Measurements from ENCODE around the gene MAP3K10. TPM values are rescaled to one million over a fixed set of nuclear protein-coding genes. Genes with fewer than 3 reads are reported as not detected.

The MAP3K10 gene
- total RNA-seq, 2 experiments from 2014 or later = 20.8 to 21.7 TPM

GRCh38 chr19:40208602-40209001 lies 17.4 kb downstream of the MAP3K10 start:
- ChIA-PET POLR2A (no interaction called here), CTCF (no interaction called here)
- no peak for ATAC-seq (ENCODE audit: poor library complexity)
- Histone ChIP-seq H3K9me3 (ENCODE audit: control insufficient read depth in 1 of 2, insufficient read depth in 1 of 2, low read length in 2 of 2) (no peaks in the 10 kb centered on the region), H3K36me3 (ENCODE audit: insufficient read depth, low read length) (peaks cover 14% of the 10 kb centered on the region), H3K27ac (ENCODE audit: low read depth in 1 of 2, low read length in 2 of 2) (no peak overlapping the region), H3K4me1 (ENCODE audit: insufficient read depth, low read length) (no peaks in the 10 kb centered on the region), H3K4me3 (ENCODE audit: low read length) (no peak overlapping the region), H3K27me3 (ENCODE audit: control insufficient read depth in 1 of 2, insufficient read depth in 2 of 2, low read length in 2 of 2) (no peaks in the 10 kb centered on the region)
- intact Hi-C loops (cut with DNase I, micrococcal nuclease) = no loop called here
- H3K27ac Mint-ChIP-seq = no peak overlapping the region
- no peaks in the 10 kb centered on the region for H3K27me3 Mint-ChIP-seq
- H3K4me1 Mint-ChIP-seq (ENCODE audit: low read depth) = no peaks in the 10 kb centered on the region
- H3K4me3 Mint-ChIP-seq = no peak overlapping the region
- TF ChIP-seq CTCF (IDR thresholded peaks at IDR 0.05) = no peak
- no peak for DNase-seq
- H3K9me3 Mint-ChIP-seq = no peaks in the 10 kb centered on the region
- peaks cover 26% of the 10 kb centered on the region for H3K36me3 Mint-ChIP-seq (ENCODE audit: low read depth)

GRCh38 chr19:40210889-40211288 lies 19.7 kb downstream of the MAP3K10 start:
- no peak for TF ChIP-seq CTCF (IDR thresholded peaks at IDR 0.05)
- Histone ChIP-seq H3K27ac (ENCODE audit: low read depth in 1 of 2, low read length in 2 of 2) (no peak overlapping the region), H3K4me3 (ENCODE audit: low read length) (no peak overlapping the region), H3K4me1 (ENCODE audit: insufficient read depth, low read length) (no peaks in the 10 kb centered on the region), H3K36me3 (ENCODE audit: insufficient read depth, low read length) (peaks cover 5% of the 10 kb centered on the region), H3K9me3 (ENCODE audit: control insufficient read depth in 1 of 2, insufficient read depth in 1 of 2, low read length in 2 of 2) (no peaks in the 10 kb centered on the region), H3K27me3 (ENCODE audit: control insufficient read depth in 1 of 2, insufficient read depth in 2 of 2, low read length in 2 of 2) (peaks cover 0 to 2% of the 10 kb centered on the region in 2 experiments)
- H3K9me3 Mint-ChIP-seq = no peaks in the 10 kb centered on the region
- no peak overlapping the region for H3K4me3 Mint-ChIP-seq
- DNase-seq (no peak), ATAC-seq (ENCODE audit: poor library complexity) (no peak)
- CTCF ChIA-PET = no interaction called here
- POLR2A ChIA-PET = no interaction called here
- H3K36me3 Mint-ChIP-seq (ENCODE audit: low read depth) = peaks cover 20% of the 10 kb centered on the region
- peaks cover 4% of the 10 kb centered on the region for H3K27me3 Mint-ChIP-seq
- intact Hi-C loops (cut with DNase I, micrococcal nuclease) = no loop called here
- no peaks in the 10 kb centered on the region for H3K4me1 Mint-ChIP-seq (ENCODE audit: low read depth)
- no peak overlapping the region for H3K27ac Mint-ChIP-seq

GRCh38 chr19:40213251-40213829 lies 22.1 kb downstream of the MAP3K10 start:
- no peak for TF ChIP-seq CTCF (IDR thresholded peaks at IDR 0.05)
- H3K4me3 Mint-ChIP-seq = no peak overlapping the region
- H3K36me3 Mint-ChIP-seq (ENCODE audit: low read depth) = peaks cover 20% of the 10 kb centered on the region
- no peak for ATAC-seq (ENCODE audit: poor library complexity)
- Histone ChIP-seq H3K9me3 (ENCODE audit: control insufficient read depth in 1 of 2, insufficient read depth in 1 of 2, low read length in 2 of 2) (peaks cover 0 to 9% of the 10 kb centered on the region in 2 experiments), H3K4me3 (ENCODE audit: low read length) (no peak overlapping the region), H3K27ac (ENCODE audit: low read depth in 1 of 2, low read length in 2 of 2) (no peak overlapping the region), H3K27me3 (ENCODE audit: control insufficient read depth in 1 of 2, insufficient read depth in 2 of 2, low read length in 2 of 2) (peaks cover 17 to 25% of the 10 kb centered on the region in 2 experiments), H3K36me3 (ENCODE audit: insufficient read depth, low read length) (peaks cover 5% of the 10 kb centered on the region), H3K4me1 (ENCODE audit: insufficient read depth, low read length) (peaks cover 9% of the 10 kb centered on the region)
- H3K27ac Mint-ChIP-seq = no peak overlapping the region
- no peaks in the 10 kb centered on the region for H3K9me3 Mint-ChIP-seq
- intact Hi-C loops (cut with DNase I, micrococcal nuclease) = no loop called here
- H3K4me1 Mint-ChIP-seq (ENCODE audit: low read depth) = no peaks in the 10 kb centered on the region
- POLR2A ChIA-PET = no interaction called here
- DNase-seq = no peak
- CTCF ChIA-PET = no interaction called here
- H3K27me3 Mint-ChIP-seq = peaks cover 20% of the 10 kb centered on the region
